HCT116 (cell line): ENCODE measurements around the gene GRIN1. TPM values are rescaled to one million over a fixed set of nuclear protein-coding genes. Genes with fewer than 3 reads are reported as not detected.

Experiments used
- ATAC-seq: fragments of 200-7000 bp; cut with Tn5 transposase; 2 replicates; pipeline ENCODE4 v1.9.1; 2020; ENCODE audit warnings: mild to moderate bottlenecking, moderate library complexity
- BruUV-seq: library from RNA; stranded (reverse); fragments of 400-500 nt; replicated peaks from 2 replicates; lab custom pipeline; 2021; lab: Mats Ljungman, UMichigan
- CTCF ChIA-PET: fragments of 300-600 bp; sonication (Branson Sonifier 250); formaldehyde crosslinking; loops from one replicate; lab custom pipeline; 2021; ENCODE audit warnings: antibody characterized with exemption; lab: Charles Lee
- POLR2A ChIA-PET: fragments of 300-600, 350-600 bp; sonication (Branson Sonifier 250); formaldehyde crosslinking; loops from one replicate; lab custom pipeline; 2021; ENCODE audit warnings: antibody characterized with exemption; lab: Charles Lee
- RAD21 ChIA-PET, 2 experiments: fragments of 300-600 bp; sonication (Branson Sonifier 250); formaldehyde crosslinking; loops; one replicate each; lab custom pipeline; 2023; ENCODE audit warnings: low total read pairs in 2 of 2; ENCODE audit not compliant: uncharacterized antibody in 2 of 2, unreplicated experiment in 2 of 2, low non-redundant PET in 1 of 2; lab: Charles Lee
- DNase-seq: peaks from one replicate; pipeline ENCODE4 v3.0.0-alpha.2; 2010; ENCODE audit warnings: low read depth, low spot score
- H2AFZ ChIP-seq: fragments of 200-600 bp; shearing (Covaris generic), sonication (generic); 2 replicates; pipeline ENCODE4 v1.6.1; 2017; ENCODE audit warnings: low read depth, mixed run types, mixed read lengths, antibody characterized with exemption, low read length; ENCODE audit not compliant: poor library complexity, severe bottlenecking
- H3K27ac ChIP-seq: 2 replicates; pipeline ENCODE4 v1.5.1; 2012; ENCODE audit warnings: low read depth, low read length
- H3K27me3 ChIP-seq: fragments of 200-600 bp; sonication (generic); 2 replicates; pipeline ENCODE4 v1.6.1; 2016; ENCODE audit warnings: mixed run types, low read length, mixed read lengths; ENCODE audit not compliant: insufficient read depth
- H3K36me3 ChIP-seq, 2 experiments: fragments of 200-500 bp in 1 of 2; fragments of 200-600 bp in 1 of 2; sonication (Bioruptor generic) in 1 of 2; sonication (generic) in 1 of 2; 2 replicates each; pipeline versions ENCODE4 v1.5.1 to v1.6.1; 2014 to 2016; ENCODE audit warnings: low read length in 2 of 2, inconsistent platforms in 1 of 2, mixed read lengths in 1 of 2, mixed run types in 1 of 2; ENCODE audit not compliant: insufficient read depth in 2 of 2, control insufficient read depth in 1 of 2
- H3K4me1 ChIP-seq, 2 experiments: fragments of 200-600 bp in 1 of 2; sonication (generic) in 1 of 2; 2 replicates each; pipeline versions ENCODE4 v1.5.1 to v1.6.1; 2012 to 2017; ENCODE audit warnings: low read length in 2 of 2, inconsistent platforms in 1 of 2, mild to moderate bottlenecking in 1 of 2, mixed read lengths in 1 of 2, mixed run types in 1 of 2, moderate library complexity in 1 of 2; ENCODE audit not compliant: insufficient read depth in 2 of 2, control insufficient read depth in 1 of 2
- H3K4me2 ChIP-seq: fragments of 200-600 bp; sonication (generic); 2 replicates; pipeline ENCODE4 v1.6.1; 2017; ENCODE audit warnings: mixed run types, low read length, mixed read lengths
- H3K4me3 ChIP-seq, 2 experiments: fragments of 200-600 bp in 1 of 2; sonication (generic) in 1 of 2; replicated peaks in 1 of 2; 2 replicates each; pipeline ENCODE4 v1.5.1; 2011 to 2016; ENCODE audit warnings: low read length in 2 of 2, control low read depth in 1 of 2, low read depth in 1 of 2, mild to moderate bottlenecking in 1 of 2, mixed read lengths in 1 of 2, mixed run types in 1 of 2
- H3K79me2 ChIP-seq: fragments of 200-600 bp; sonication (generic); 2 replicates; pipeline ENCODE4 v1.6.1; 2017; ENCODE audit warnings: mild to moderate bottlenecking, mixed run types, low read length, moderate library complexity, mixed read lengths; ENCODE audit not compliant: insufficient read depth
- H3K9ac ChIP-seq: fragments of 200-600 bp; sonication (generic); 2 replicates; pipeline ENCODE4 v1.6.1; 2016; ENCODE audit warnings: low read length, mixed read lengths
- H3K9me2 ChIP-seq: fragments of 200-600 bp; sonication (generic), shearing (Covaris generic); 2 replicates; pipeline ENCODE4 v1.6.1; 2017; ENCODE audit warnings: mixed run types, mild to moderate bottlenecking, moderate library complexity; ENCODE audit not compliant: insufficient read depth
- H3K9me3 ChIP-seq, 2 experiments: fragments of 200-500 bp in 1 of 2; fragments of 200-600 bp in 1 of 2; sonication (Bioruptor generic) in 1 of 2; sonication (generic) in 1 of 2; 2 replicates each; pipeline ENCODE4 v1.6.1; 2014 to 2017; ENCODE audit warnings: low read length in 2 of 2, mixed read lengths in 2 of 2, inconsistent platforms in 1 of 2, low read depth in 1 of 2, mild to moderate bottlenecking in 1 of 2, mixed run types in 1 of 2, moderate library complexity in 1 of 2; ENCODE audit not compliant: control insufficient read depth in 1 of 2, insufficient read depth in 1 of 2
- H4K20me1 ChIP-seq: fragments of 200-600 bp; sonication (generic), shearing (Covaris generic); 2 replicates; pipeline ENCODE4 v1.6.1; 2017; ENCODE audit warnings: mixed run types, mild to moderate bottlenecking, moderate library complexity; ENCODE audit not compliant: insufficient read depth
- CBX3 ChIP-seq: IDR thresholded peaks from 2 replicates; pipeline ENCODE4 v1.6.1; 2012; ENCODE audit warnings: low read depth
- CEBPB ChIP-seq: IDR thresholded peaks from 2 replicates; pipeline ENCODE4 v1.6.1; 2012; ENCODE audit warnings: low read depth
- EGR1 ChIP-seq: IDR thresholded peaks from 2 replicates; pipeline ENCODE4 v1.6.1; 2012; ENCODE audit warnings: low read depth
- ELF1 ChIP-seq: IDR thresholded peaks from 2 replicates; pipeline ENCODE4 v1.6.1; 2012; ENCODE audit warnings: low read depth, borderline replicate concordance
- EZH2 ChIP-seq: fragments of 200-600 bp; sonication (generic); IDR thresholded peaks from 2 replicates; pipeline ENCODE4 v1.6.1; 2017; ENCODE audit warnings: antibody characterized with exemption, mixed run types
- EZH2phosphoT487 ChIP-seq: fragments of 200-600 bp; IDR thresholded peaks from 2 replicates; pipeline ENCODE4 v1.6.1; 2018; ENCODE audit warnings: antibody characterized with exemption, borderline replicate concordance
- FOSL1 ChIP-seq: IDR thresholded peaks from 2 replicates; pipeline ENCODE4 v1.6.1; 2012; ENCODE audit warnings: low read depth
- JUND ChIP-seq: IDR thresholded peaks from 2 replicates; pipeline ENCODE4 v1.6.1; 2012
- POLR2AphosphoS5 ChIP-seq: IDR thresholded peaks from 2 replicates; pipeline ENCODE4 v1.6.1; 2011; ENCODE audit warnings: mild to moderate bottlenecking, low read depth, low read length, moderate library complexity
- RAD21 ChIP-seq: IDR thresholded peaks from 2 replicates; pipeline ENCODE4 v1.6.1; 2012; ENCODE audit warnings: low read depth, mild to moderate bottlenecking
- SIN3A ChIP-seq: IDR thresholded peaks from 2 replicates; pipeline ENCODE4 v1.6.1; 2012; ENCODE audit warnings: low read depth
- TCF7L2 ChIP-seq: IDR thresholded peaks from 2 replicates; pipeline ENCODE4 v1.7.0; 2011; ENCODE audit warnings: borderline replicate concordance, inconsistent platforms; ENCODE audit not compliant: insufficient read depth, insufficient read length; ENCODE audit errors: extremely low read depth
- YY1 ChIP-seq: IDR thresholded peaks from 2 replicates; pipeline ENCODE4 v1.6.1; 2011; ENCODE audit warnings: low read length, low read depth, moderate library complexity, mild to moderate bottlenecking; ENCODE audit not compliant: insufficient replicate concordance; ENCODE audit errors: extremely low read depth
- ZFX ChIP-seq: fragments of 450-650 bp; IDR thresholded peaks from 2 replicates; pipeline ENCODE4 v1.6.1; 2017
- ZNF274 ChIP-seq: fragments of 200-500 bp; sonication (Bioruptor generic); IDR thresholded peaks from 2 replicates; pipeline ENCODE4 v1.6.1; 2014; ENCODE audit warnings: mild to moderate bottlenecking, low read depth, low read length, inconsistent platforms
- intact Hi-C: fragments of 100-400 bp; cut with micrococcal nuclease; formaldehyde crosslinking; loops from 2 replicates; pipeline ENCODE4 v1.10.0; 2022
- total RNA-seq: library from RNA; stranded (reverse); gene quantifications from one replicate; pipeline ENCODE4 v1.2.1, GENCODE V29; 2021; ENCODE audit not compliant: unreplicated experiment
- TF ChIP-seq, protein P1 (sequence below): IDR thresholded peaks from 2 replicates; pipeline ENCODE4 v1.6.1; 2012; ENCODE audit warnings: low read depth
- TF ChIP-seq, protein P2 (sequence below): IDR thresholded peaks from 2 replicates; pipeline ENCODE4 v1.6.1; 2012
- TF ChIP-seq, protein P3 (sequence below): IDR thresholded peaks from 2 replicates; pipeline ENCODE4 v1.6.1; 2011; ENCODE audit warnings: mild to moderate bottlenecking, low read length, moderate library complexity; ENCODE audit not compliant: insufficient replicate concordance; ENCODE audit errors: extremely low read depth

Gene GRIN1
- total RNA-seq, 1 experiment from 2014 or later, result 23.1 TPM

DNA sequence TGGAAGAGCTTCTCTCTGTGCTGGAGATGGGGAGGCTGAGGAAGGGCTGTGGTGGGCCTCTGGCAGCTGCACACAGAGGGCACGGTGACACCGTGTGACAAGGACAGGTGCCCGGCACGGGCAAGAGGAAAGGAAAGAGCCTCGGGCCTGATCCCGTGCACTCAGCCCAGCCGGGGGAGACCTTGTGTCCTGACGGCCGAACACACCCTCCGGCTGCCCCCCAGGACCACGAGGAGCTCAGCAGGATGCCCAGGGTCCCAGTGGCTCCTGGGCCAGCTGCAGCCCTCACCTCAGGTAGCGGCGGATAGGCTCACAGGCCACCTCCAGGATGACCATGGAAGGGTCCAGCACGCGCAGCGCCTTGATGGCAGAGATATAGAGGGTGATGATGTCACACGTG, 43.9 kb downstream of the GRIN1 start:
- H3K79me2 ChIP-seq, result peaks cover 25% of the 10 kb centered on the region
- H3K36me3 ChIP-seq, result peaks cover 0 to 21% of the 10 kb centered on the region in 2 experiments; a peak in 2 of 4 replicates
- no peak overlapping the region for H3K9ac ChIP-seq
- no peak overlapping the region for H3K27ac ChIP-seq
- H4K20me1 ChIP-seq, result no peaks in the 10 kb centered on the region
- TF ChIP-seq, protein P1, sequence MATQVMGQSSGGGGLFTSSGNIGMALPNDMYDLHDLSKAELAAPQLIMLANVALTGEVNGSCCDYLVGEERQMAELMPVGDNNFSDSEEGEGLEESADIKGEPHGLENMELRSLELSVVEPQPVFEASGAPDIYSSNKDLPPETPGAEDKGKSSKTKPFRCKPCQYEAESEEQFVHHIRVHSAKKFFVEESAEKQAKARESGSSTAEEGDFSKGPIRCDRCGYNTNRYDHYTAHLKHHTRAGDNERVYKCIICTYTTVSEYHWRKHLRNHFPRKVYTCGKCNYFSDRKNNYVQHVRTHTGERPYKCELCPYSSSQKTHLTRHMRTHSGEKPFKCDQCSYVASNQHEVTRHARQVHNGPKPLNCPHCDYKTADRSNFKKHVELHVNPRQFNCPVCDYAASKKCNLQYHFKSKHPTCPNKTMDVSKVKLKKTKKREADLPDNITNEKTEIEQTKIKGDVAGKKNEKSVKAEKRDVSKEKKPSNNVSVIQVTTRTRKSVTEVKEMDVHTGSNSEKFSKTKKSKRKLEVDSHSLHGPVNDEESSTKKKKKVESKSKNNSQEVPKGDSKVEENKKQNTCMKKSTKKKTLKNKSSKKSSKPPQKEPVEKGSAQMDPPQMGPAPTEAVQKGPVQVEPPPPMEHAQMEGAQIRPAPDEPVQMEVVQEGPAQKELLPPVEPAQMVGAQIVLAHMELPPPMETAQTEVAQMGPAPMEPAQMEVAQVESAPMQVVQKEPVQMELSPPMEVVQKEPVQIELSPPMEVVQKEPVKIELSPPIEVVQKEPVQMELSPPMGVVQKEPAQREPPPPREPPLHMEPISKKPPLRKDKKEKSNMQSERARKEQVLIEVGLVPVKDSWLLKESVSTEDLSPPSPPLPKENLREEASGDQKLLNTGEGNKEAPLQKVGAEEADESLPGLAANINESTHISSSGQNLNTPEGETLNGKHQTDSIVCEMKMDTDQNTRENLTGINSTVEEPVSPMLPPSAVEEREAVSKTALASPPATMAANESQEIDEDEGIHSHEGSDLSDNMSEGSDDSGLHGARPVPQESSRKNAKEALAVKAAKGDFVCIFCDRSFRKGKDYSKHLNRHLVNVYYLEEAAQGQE, result no peak
- TF ChIP-seq ZFX, result no peak
- TF ChIP-seq, protein P2, sequence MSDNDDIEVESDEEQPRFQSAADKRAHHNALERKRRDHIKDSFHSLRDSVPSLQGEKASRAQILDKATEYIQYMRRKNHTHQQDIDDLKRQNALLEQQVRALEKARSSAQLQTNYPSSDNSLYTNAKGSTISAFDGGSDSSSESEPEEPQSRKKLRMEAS, result no peak
- no peak for TF ChIP-seq ELF1
- no peak for TF ChIP-seq CBX3
- TF ChIP-seq, protein P3, sequence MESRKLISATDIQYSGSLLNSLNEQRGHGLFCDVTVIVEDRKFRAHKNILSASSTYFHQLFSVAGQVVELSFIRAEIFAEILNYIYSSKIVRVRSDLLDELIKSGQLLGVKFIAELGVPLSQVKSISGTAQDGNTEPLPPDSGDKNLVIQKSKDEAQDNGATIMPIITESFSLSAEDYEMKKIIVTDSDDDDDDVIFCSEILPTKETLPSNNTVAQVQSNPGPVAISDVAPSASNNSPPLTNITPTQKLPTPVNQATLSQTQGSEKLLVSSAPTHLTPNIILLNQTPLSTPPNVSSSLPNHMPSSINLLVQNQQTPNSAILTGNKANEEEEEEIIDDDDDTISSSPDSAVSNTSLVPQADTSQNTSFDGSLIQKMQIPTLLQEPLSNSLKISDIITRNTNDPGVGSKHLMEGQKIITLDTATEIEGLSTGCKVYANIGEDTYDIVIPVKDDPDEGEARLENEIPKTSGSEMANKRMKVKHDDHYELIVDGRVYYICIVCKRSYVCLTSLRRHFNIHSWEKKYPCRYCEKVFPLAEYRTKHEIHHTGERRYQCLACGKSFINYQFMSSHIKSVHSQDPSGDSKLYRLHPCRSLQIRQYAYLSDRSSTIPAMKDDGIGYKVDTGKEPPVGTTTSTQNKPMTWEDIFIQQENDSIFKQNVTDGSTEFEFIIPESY, result no peak
- TF ChIP-seq YY1, result no peak
- no peak for TF ChIP-seq TCF7L2
- TF ChIP-seq FOSL1, result no peak
- TF ChIP-seq JUND, result no peak
- TF ChIP-seq RAD21, result no peak
- no peak for TF ChIP-seq EGR1
- TF ChIP-seq SIN3A, result no peak
- TF ChIP-seq CEBPB, result no peak
- no peak for TF ChIP-seq POLR2AphosphoS5
- TF ChIP-seq ZNF274, result no peak
- no peak for TF ChIP-seq EZH2phosphoT487
- TF ChIP-seq EZH2, result no peak
- intact Hi-C loops, result no loop called here
- ChIA-PET RAD21 (no interaction called here), CTCF (no interaction called here), POLR2A (no interaction called here)
- no peaks in the 10 kb centered on the region for H3K9me2 ChIP-seq
- no peaks in the 10 kb centered on the region for H3K27me3 ChIP-seq
- peaks cover 8 to 28% of the 10 kb centered on the region in 2 experiments; a peak in 3 of 4 replicates for H3K4me1 ChIP-seq
- DNase-seq, result no peak
- no TSS peak for BruUV-seq
- H3K4me2 ChIP-seq, result no peak overlapping the region
- ATAC-seq, result no peak
- H3K4me3 ChIP-seq, result no peak overlapping the region
- no peaks in the 10 kb centered on the region for H3K9me3 ChIP-seq
- H2AFZ ChIP-seq, result no peak overlapping the region
